Neural cell (in vitro differentiated cells): Measurements from ENCODE around the gene UCK2. TPM values are rescaled to one million over a fixed set of nuclear protein-coding genes. Genes with fewer than 3 reads are reported as not detected.

Experiments
- H2AFZ ChIP-seq: fragments of 200-600, 300-800 bp; sonication (generic), shearing (Covaris generic); 2 replicates; pipeline ENCODE4 v1.6.0; 2014; ENCODE audit warnings: low read depth, mild to moderate bottlenecking, antibody characterized with exemption, low read length, moderate library complexity
- H3F3A ChIP-seq: fragments of 200-600 bp; shearing (Covaris generic); 2 replicates; pipeline ENCODE4 v1.6.1; 2016; ENCODE audit warnings: mild to moderate bottlenecking, moderate library complexity, mixed read lengths, antibody characterized with exemption, low read length; ENCODE audit not compliant: insufficient read depth, poor library complexity, severe bottlenecking
- H3K27ac ChIP-seq: fragments of 200-600, 300-800 bp; sonication (generic), shearing (Covaris generic); 2 replicates; pipeline ENCODE4 v1.5.1; 2014; ENCODE audit warnings: mild to moderate bottlenecking, low read length, moderate library complexity
- H3K27me3 ChIP-seq: fragments of 300-800, 200-600 bp; sonication (generic), shearing (Covaris generic); 2 replicates; pipeline ENCODE4 v1.6.0; 2014; ENCODE audit warnings: mild to moderate bottlenecking, low read depth, low read length, moderate library complexity; ENCODE audit not compliant: insufficient read depth
- H3K36me3 ChIP-seq: fragments of 300-800, 200-600 bp; sonication (generic), shearing (Covaris generic); 2 replicates; pipeline ENCODE4 v1.5.1; 2014; ENCODE audit warnings: mild to moderate bottlenecking, antibody characterized with exemption, low read length, moderate library complexity; ENCODE audit not compliant: insufficient read depth
- H3K4me2 ChIP-seq: fragments of 300-800, 200-600 bp; sonication (generic), shearing (Covaris generic); 2 replicates; pipeline ENCODE4 v1.6.0; 2014; ENCODE audit warnings: mild to moderate bottlenecking, low read length
- H3K4me3 ChIP-seq: fragments of 300-800, 200-600 bp; sonication (generic), shearing (Covaris generic); 2 replicates; pipeline ENCODE4 v1.5.1; 2014; ENCODE audit warnings: mild to moderate bottlenecking, low read length, moderate library complexity
- H3K79me2 ChIP-seq: fragments of 200-600 bp; shearing (Covaris generic); replicated peaks from 2 replicates; pipeline ENCODE4 v1.6.0; 2014; ENCODE audit warnings: mild to moderate bottlenecking, low read length, moderate library complexity; ENCODE audit not compliant: insufficient read depth
- H3K9ac ChIP-seq: fragments of 300-800, 200-600 bp; sonication (generic), shearing (Covaris generic); 2 replicates; pipeline ENCODE4 v1.6.1; 2016; ENCODE audit warnings: mild to moderate bottlenecking, low read length, mixed read lengths
- H3K9me2 ChIP-seq: fragments of 200-600 bp; shearing (Covaris generic); 2 replicates; pipeline ENCODE4 v1.6.1; 2016; ENCODE audit warnings: mild to moderate bottlenecking, low read length, mixed read lengths; ENCODE audit not compliant: insufficient read depth
- H3K9me3 ChIP-seq: fragments of 200-600, 300-800 bp; sonication (generic), shearing (Covaris generic); 2 replicates; pipeline ENCODE4 v1.6.1; 2016; ENCODE audit warnings: mild to moderate bottlenecking, mixed run types, low read length, moderate library complexity, mixed read lengths
- H4K20me1 ChIP-seq: fragments of 200-600 bp; shearing (Covaris generic); 2 replicates; pipeline ENCODE4 v1.6.1; 2016; ENCODE audit warnings: mild to moderate bottlenecking, mixed run types; ENCODE audit not compliant: insufficient read depth
- CTCF ChIP-seq: fragments of 450-650 bp; IDR thresholded peaks from 2 replicates; pipeline ENCODE4 v1.5.1; 2014; ENCODE audit warnings: antibody characterized with exemption, mild to moderate bottlenecking, moderate library complexity; ENCODE audit not compliant: poor library complexity, severe bottlenecking
- EP300 ChIP-seq: fragments of 450-650 bp; conservative IDR thresholded peaks from 2 replicates; pipeline ENCODE4 v1.6.1; 2014; ENCODE audit warnings: antibody characterized with exemption, mild to moderate bottlenecking, moderate library complexity; ENCODE audit not compliant: poor library complexity, severe bottlenecking
- EZH2 ChIP-seq: fragments of 200-600, 300-800 bp; shearing (Covaris generic), sonication (generic); IDR thresholded peaks from 2 replicates; pipeline ENCODE4 v1.6.1; 2014; ENCODE audit warnings: antibody characterized with exemption, low read length, borderline replicate concordance, mild to moderate bottlenecking; ENCODE audit not compliant: insufficient read depth, poor library complexity, severe bottlenecking
- MXI1 ChIP-seq: fragments of 450-650 bp; conservative IDR thresholded peaks from 2 replicates; pipeline ENCODE4 v1.6.1; 2014; ENCODE audit warnings: antibody characterized with exemption, mild to moderate bottlenecking; ENCODE audit not compliant: poor library complexity, severe bottlenecking
- POLR2AphosphoS5 ChIP-seq: IDR thresholded peaks from 2 replicates; pipeline ENCODE4 v1.6.1; 2012
- RAD21 ChIP-seq: fragments of 450-650 bp; conservative IDR thresholded peaks from 2 replicates; pipeline ENCODE4 v1.6.1; 2014; ENCODE audit warnings: antibody characterized with exemption, mild to moderate bottlenecking, moderate library complexity
- REST ChIP-seq: IDR thresholded peaks from 2 replicates; pipeline ENCODE4 v1.6.1; 2012; ENCODE audit warnings: borderline replicate concordance
- SMC3 ChIP-seq: fragments of 450-650 bp; conservative IDR thresholded peaks from 2 replicates; pipeline ENCODE4 v1.6.1; 2014; ENCODE audit warnings: antibody characterized with exemption, mild to moderate bottlenecking, moderate library complexity; ENCODE audit not compliant: poor library complexity
- TAF1 ChIP-seq: IDR thresholded peaks from 2 replicates; pipeline ENCODE4 v1.6.1; 2012; ENCODE audit warnings: low read depth
- polyA plus RNA-seq: library from polyadenylated mRNA; depleted of rRNA; stranded (reverse); fragments of >200 nt; gene quantifications from 2 replicates; pipeline ENCODE4 v1.2.3, GENCODE V29; 2014

The UCK2 gene
- polyA plus RNA-seq, 1 donor from 2014 or later: 36.0 TPM

- Histone ChIP-seq H3K79me2 (peaks cover 23% of the 10 kb centered on the region), H3F3A (no peaks in the 10 kb centered on the region), H3K4me3 (no peak overlapping the region), H3K9me3 (no peaks in the 10 kb centered on the region), H2AFZ (no peak overlapping the region), H3K27me3 (no peaks in the 10 kb centered on the region), H3K9me2 (no peaks in the 10 kb centered on the region), H3K36me3 (no peaks in the 10 kb centered on the region), H3K27ac (no peak overlapping the region), H3K4me2 (no peak overlapping the region), H4K20me1 (no peaks in the 10 kb centered on the region), H3K9ac (no peak overlapping the region)
- no peak for TF ChIP-seq TAF1
Observed at GRCh38 chr1:165885305-165885694, 57.9 kb downstream of the UCK2 start.

GRCh38 chr1:165886193-165886592 lies 58.8 kb downstream of the UCK2 start:
- TF ChIP-seq MXI1: no peak
- no peak for TF ChIP-seq EZH2
- TF ChIP-seq TAF1: no peak
- no peak for TF ChIP-seq POLR2AphosphoS5
- no peak for TF ChIP-seq REST
- no peak for TF ChIP-seq SMC3
- no peak for TF ChIP-seq CTCF
- no peak for TF ChIP-seq EP300
- no peak for TF ChIP-seq RAD21
- Histone ChIP-seq H2AFZ (no peak overlapping the region), H3K27ac (no peak overlapping the region), H3K9me2 (no peaks in the 10 kb centered on the region), H3K4me2 (no peak overlapping the region), H3K79me2 (peaks cover 21% of the 10 kb centered on the region), H3K27me3 (no peaks in the 10 kb centered on the region), H3K36me3 (peaks cover 2% of the 10 kb centered on the region), H3K4me3 (no peak overlapping the region), H3K9me3 (no peaks in the 10 kb centered on the region), H3F3A (no peaks in the 10 kb centered on the region), H3K9ac (no peak overlapping the region), H4K20me1 (no peaks in the 10 kb centered on the region)

GRCh38 chr1:165886983-165887382 lies 59.6 kb downstream of the UCK2 start:
- Histone ChIP-seq H2AFZ (no peak overlapping the region), H3K4me2 (no peak overlapping the region), H3K9me3 (no peaks in the 10 kb centered on the region), H4K20me1 (no peaks in the 10 kb centered on the region), H3F3A (no peaks in the 10 kb centered on the region), H3K9me2 (no peaks in the 10 kb centered on the region), H3K27me3 (no peaks in the 10 kb centered on the region), H3K9ac (no peak overlapping the region), H3K27ac (no peak overlapping the region), H3K4me3 (no peak overlapping the region), H3K36me3 (peaks cover 10% of the 10 kb centered on the region), H3K79me2 (peaks cover 15% of the 10 kb centered on the region)
- TF ChIP-seq POLR2AphosphoS5 (no peak), EP300 (no peak), SMC3 (no peak), MXI1 (no peak), CTCF (no peak), TAF1 (no peak), EZH2 (no peak), REST (no peak), RAD21 (no peak)
